HG02981 (cell line): ENCODE measurements around the gene LRBA.

ENCODE experiments used
- ATAC-seq: cut with Tn5 transposase; IDR thresholded peaks from one replicate; pipeline ENCODE4 v1.9.1; 2021; ENCODE audit warnings: mild to moderate bottlenecking, moderate library complexity; ENCODE audit not compliant: unreplicated experiment

The LRBA gene

GRCh38 chr4:150890246-150890645 lies 124.8 kb downstream of the LRBA start:
- ATAC-seq, result no peak

GRCh38 chr4:150889306-150889705 lies 125.8 kb downstream of the LRBA start:
- ATAC-seq, result no peak

- no peak for ATAC-seq
Measured at GRCh38 chr4:150888625-150889024, 126.5 kb downstream of the LRBA start.

GRCh38 chr4:150888217-150888616 lies 126.9 kb downstream of the LRBA start:
- ATAC-seq, result no peak

GRCh38 chr4:150886597-150886996 lies 128.5 kb downstream of the LRBA start:
- ATAC-seq, result no peak

- no peak for ATAC-seq
Measured at GRCh38 chr4:150884625-150885024, 130.5 kb downstream of the LRBA start.

- no peak for ATAC-seq
Measured at GRCh38 chr4:150875367-150875766, 139.7 kb downstream of the LRBA start.

- ATAC-seq, result no peak
Measured at GRCh38 chr4:150874338-150875226, 140.5 kb downstream of the LRBA start.

GRCh38 chr4:150867148-150867547 lies 147.9 kb downstream of the LRBA start:
- ATAC-seq, result peak; percentile 91

- ATAC-seq, result no peak
Measured at GRCh38 chr4:150863456-150863855, 151.6 kb downstream of the LRBA start.

- ATAC-seq, result no peak
Measured at GRCh38 chr4:150862829-150863228, 152.3 kb downstream of the LRBA start.

GRCh38 chr4:150859453-150859852 lies 155.6 kb downstream of the LRBA start:
- ATAC-seq, result no peak

- no peak for ATAC-seq
Measured at GRCh38 chr4:150855981-150856510, 159.0 kb downstream of the LRBA start.

- no peak for ATAC-seq
Measured at GRCh38 chr4:150854600-150854999, 160.5 kb downstream of the LRBA start.

GRCh38 chr4:150853882-150854281 lies 161.2 kb downstream of the LRBA start:
- no peak for ATAC-seq

GRCh38 chr4:150852216-150852615 lies 162.9 kb downstream of the LRBA start:
- ATAC-seq, result no peak

GRCh38 chr4:150849016-150849415 lies 166.1 kb downstream of the LRBA start:
- no peak for ATAC-seq

- peak; percentile 96 for ATAC-seq
Measured at GRCh38 chr4:150828159-150828558, 186.9 kb downstream of the LRBA start.

GRCh38 chr4:150827226-150827625 lies 187.9 kb downstream of the LRBA start:
- no peak for ATAC-seq

- no peak for ATAC-seq
Measured at GRCh38 chr4:150826306-150826705, 188.8 kb downstream of the LRBA start.

- ATAC-seq, result no peak
Measured at GRCh38 chr4:150822407-150822806, 192.7 kb downstream of the LRBA start.

- no peak for ATAC-seq
Measured at GRCh38 chr4:150821641-150822040, 193.4 kb downstream of the LRBA start.
